HG03432 (cell line): Measurements from ENCODE around the gene RAPGEFL1.
"Not testable (repeated sequence)": the region's sequence is repeated elsewhere in the genome, so short reads cannot be mapped to it uniquely, and the experiment has no call there.

ENCODE experiments used
- ATAC-seq: cut with Tn5 transposase; IDR thresholded peaks from one replicate; pipeline ENCODE4 v1.9.1; 2021; ENCODE audit warnings: mild to moderate bottlenecking, moderate library complexity; ENCODE audit not compliant: unreplicated experiment

The RAPGEFL1 gene, protein sequence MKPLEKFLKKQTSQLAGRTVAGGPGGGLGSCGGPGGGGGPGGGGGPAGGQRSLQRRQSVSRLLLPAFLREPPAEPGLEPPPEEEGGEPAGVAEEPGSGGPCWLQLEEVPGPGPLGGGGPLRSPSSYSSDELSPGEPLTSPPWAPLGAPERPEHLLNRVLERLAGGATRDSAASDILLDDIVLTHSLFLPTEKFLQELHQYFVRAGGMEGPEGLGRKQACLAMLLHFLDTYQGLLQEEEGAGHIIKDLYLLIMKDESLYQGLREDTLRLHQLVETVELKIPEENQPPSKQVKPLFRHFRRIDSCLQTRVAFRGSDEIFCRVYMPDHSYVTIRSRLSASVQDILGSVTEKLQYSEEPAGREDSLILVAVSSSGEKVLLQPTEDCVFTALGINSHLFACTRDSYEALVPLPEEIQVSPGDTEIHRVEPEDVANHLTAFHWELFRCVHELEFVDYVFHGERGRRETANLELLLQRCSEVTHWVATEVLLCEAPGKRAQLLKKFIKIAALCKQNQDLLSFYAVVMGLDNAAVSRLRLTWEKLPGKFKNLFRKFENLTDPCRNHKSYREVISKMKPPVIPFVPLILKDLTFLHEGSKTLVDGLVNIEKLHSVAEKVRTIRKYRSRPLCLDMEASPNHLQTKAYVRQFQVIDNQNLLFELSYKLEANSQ

GRCh38 chr17:40177275-40177874 lies at the start of gene RAPGEFL1:
RAPGEFL1 (plus strand) TSS chr17:40177470; CDS start chr17:40177862, 392 bp downstream.
- ATAC-seq, result no peak

GRCh38 chr17:40129498-40129897 lies 47.8 kb upstream of the RAPGEFL1 start:
- no peak for ATAC-seq

DNA sequence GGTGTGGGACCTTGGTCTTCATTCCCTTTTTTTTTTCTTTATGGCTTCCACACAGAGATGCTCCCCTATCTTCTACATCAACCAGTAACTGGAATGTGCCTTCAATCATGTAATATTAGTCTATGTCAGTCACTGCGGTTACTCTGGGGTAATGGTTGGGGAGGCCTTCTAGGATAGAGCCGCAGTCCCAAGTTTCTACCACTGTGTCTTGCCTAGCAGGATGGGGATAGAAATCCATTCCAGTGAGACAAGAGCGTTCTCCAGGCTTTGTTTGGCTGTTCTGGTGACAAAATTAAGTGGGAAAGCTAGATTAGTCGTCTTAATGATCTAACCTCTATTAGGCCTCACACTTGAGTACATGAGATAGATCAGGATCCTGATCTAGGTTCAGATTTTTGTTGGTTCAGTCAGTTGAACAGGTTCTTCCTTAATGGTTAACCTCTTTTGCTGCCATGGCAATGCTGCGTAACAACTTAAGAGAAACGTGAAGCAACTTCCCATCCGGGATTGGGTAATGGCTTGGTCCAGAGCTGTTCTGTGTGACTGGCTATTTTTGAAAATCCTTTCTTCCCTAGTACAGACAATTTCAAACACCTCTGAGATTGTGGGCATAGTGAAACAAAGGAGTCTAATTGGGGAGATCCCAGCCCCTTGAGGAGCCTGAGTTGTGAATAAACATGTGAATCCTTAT lies 46.8 kb upstream of the RAPGEFL1 start:
- no peak for ATAC-seq

DNA sequence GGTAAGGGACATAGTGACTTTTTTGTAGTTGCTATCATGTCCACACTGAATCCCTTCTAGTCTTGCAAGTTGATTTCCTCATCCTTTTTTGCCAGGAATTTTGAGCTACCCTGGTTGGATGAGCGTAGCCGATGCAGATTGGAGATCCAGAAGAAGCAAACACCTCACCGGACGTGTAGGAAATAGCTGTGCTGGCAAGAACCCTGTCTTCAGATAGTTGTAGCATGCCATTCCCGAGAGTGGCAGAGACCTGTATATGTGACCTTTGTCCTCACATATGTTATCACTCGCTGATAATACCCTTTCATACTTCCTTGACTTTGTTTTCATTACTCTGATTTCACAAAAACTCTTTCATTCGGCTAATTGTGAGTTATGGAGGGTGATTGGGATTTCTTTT lies 43.1 kb upstream of the RAPGEFL1 start:
- no peak for ATAC-seq

- ATAC-seq, result no peak
Observed at GRCh38 chr17:40135817-40136216, 41.5 kb upstream of the RAPGEFL1 start.

- peak; percentile 27 for ATAC-seq
Observed at GRCh38 chr17:40139566-40140058, 37.7 kb upstream of the RAPGEFL1 start.

DNA sequence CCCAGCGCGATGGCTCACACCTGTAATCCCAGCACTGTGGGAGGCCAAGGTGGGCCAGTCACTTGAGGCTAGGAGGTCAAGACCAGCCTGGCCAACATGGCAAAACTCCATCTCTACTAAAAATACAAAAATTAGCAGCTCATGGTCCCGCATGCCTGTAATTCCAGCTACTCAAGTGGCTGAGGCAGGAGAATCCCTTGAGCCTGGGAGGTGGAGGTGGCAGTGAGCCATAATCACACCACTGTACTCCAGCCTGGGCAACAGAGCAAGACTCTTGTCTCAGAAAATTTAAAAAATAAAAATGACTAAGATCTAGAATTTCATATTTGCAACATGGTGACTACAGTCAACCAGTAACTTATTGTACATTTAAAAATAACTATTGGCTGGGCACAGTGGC lies 34.1 kb upstream of the RAPGEFL1 start:
- ATAC-seq, result not testable (repeated sequence)

DNA sequence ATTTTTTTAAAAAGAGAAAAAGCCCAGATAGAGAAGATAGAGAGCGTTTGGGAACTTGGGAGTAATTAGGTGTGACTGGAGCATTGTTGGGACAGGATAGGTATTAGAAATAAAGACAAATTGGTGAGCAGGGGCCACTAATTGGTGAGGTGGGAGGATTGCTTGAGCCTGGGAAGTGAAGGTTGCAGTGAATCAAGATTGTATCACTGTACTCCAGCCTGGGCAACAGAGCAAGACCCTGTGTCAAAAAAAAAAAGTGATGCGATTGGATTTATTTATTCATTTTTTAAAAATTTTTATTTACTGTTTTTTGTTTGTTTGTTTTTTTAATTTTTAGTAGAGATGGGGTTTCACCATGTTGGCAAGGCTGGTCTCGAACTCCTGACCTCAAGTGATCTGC lies 31.8 kb upstream of the RAPGEFL1 start:
- no peak for ATAC-seq

GRCh38 chr17:40148527-40148926 lies 28.7 kb upstream of the RAPGEFL1 start:
- ATAC-seq, result no peak

- no peak for ATAC-seq
Observed at GRCh38 chr17:40150276-40150675, 27.0 kb upstream of the RAPGEFL1 start.

DNA sequence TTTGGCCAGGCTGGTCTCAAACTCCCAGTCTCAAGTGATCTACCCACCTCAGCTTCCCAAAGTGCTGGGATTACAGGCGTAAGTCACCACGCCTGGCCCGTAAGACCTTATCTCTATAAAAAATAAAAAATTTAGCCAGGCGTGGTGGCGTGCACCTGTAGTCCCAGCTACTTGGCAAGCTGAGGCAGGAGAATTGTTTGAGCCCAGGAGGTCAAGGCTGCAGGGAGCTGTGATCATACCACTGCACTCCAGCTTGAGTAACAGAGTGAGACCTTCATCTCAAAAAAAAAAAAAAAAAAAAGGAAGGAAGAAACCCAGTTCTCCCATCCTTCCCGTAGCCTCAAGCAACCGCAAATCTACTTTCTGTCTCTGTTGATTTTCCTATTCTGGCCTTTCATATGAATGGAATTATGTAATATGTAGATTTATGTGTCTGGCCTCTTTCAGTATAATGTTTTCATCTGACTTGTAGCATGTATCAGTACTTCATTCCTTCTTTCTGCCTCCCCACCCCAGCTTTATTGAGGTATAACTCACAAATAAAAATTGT lies 25.8 kb upstream of the RAPGEFL1 start:
- no peak for ATAC-seq

GRCh38 chr17:40153603-40154236 lies 23.6 kb upstream of the RAPGEFL1 start:
- ATAC-seq, result no peak

DNA sequence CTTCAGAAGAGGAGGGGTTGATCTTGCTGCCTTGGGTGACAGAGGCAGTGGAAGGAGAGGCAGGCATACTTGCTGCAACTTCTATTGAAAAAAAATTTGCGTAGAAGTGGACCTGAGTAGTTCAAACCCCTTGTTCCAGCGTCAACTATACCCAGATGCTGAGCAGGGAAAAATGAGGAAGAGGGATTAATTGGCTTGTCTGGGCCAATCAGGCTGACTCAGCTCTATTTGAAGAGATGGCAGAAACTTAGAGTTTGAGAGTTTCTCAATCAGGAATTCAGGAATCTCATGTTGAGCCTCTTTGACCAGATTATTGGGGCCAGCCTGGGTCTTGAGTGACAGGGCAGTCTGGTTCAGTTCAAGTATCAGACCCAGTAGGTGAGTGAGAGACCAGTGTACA lies 19.3 kb upstream of the RAPGEFL1 start:
- no peak for ATAC-seq

DNA sequence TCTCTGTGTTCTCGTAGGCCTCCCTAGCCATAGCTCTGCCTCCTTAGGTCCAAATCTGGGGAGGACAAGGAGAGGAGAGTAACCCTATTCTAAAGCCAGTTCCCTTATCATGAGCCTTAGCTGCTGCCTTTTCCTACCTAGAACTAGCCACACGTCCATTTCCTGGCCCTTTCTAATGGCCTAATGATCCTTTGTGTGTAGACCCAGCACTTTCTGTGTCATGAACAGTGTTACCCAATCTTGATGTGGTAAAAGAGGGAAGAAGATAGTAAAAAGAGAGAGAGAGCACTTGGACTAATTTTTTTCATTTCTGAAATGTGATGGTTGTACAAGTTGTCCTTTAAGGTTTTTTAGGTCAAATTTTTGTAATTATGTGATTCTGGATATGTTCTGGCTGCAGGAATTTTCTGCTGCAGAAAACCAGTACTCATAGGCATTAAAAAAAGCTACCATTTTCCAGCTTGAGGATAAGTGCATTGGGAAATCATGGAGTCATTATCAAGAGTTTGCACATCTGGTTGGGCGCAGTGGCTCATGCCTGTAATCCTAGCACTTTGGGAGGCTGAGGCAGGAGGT lies 18.7 kb upstream of the RAPGEFL1 start:
- no peak for ATAC-seq

- ATAC-seq, result no peak
Observed at GRCh38 chr17:40159456-40159855, 17.8 kb upstream of the RAPGEFL1 start.

GRCh38 chr17:40167685-40168261 lies 9.5 kb upstream of the RAPGEFL1 start:
- no peak for ATAC-seq

GRCh38 chr17:40168262-40168832 lies 8.9 kb upstream of the RAPGEFL1 start:
- ATAC-seq, result no peak

GRCh38 chr17:40170325-40170724 lies 6.9 kb upstream of the RAPGEFL1 start:
- no peak for ATAC-seq

- ATAC-seq, result no peak
Observed at GRCh38 chr17:40171750-40172149, 5.5 kb upstream of the RAPGEFL1 start.
